OCI-LY1 (cell line): ENCODE results near the gene RAB11FIP4.

ENCODE experiments used
- H2AFZ ChIP-seq: fragments of 200-600 bp; sonication (generic), shearing (Covaris generic); 2 replicates; pipeline ENCODE4 v1.6.0; 2014; ENCODE audit warnings: antibody characterized with exemption, mild to moderate bottlenecking, low read length
- H3F3A ChIP-seq: fragments of 200-600 bp; sonication (generic), shearing (Covaris generic); 2 replicates; pipeline ENCODE4 v1.6.0; 2014; ENCODE audit warnings: mild to moderate bottlenecking, antibody characterized with exemption, low read length, moderate library complexity; ENCODE audit not compliant: insufficient read depth
- H3K27ac ChIP-seq: fragments of 200-600 bp; sonication (generic); 2 replicates; pipeline ENCODE4 v1.5.1; 2014; ENCODE audit warnings: low read length, mixed run types, mild to moderate bottlenecking, low read depth; ENCODE audit not compliant: poor library complexity, severe bottlenecking
- H3K27me3 ChIP-seq: fragments of 200-600 bp; sonication (generic); 2 replicates; pipeline ENCODE4 v1.6.0; 2014; ENCODE audit warnings: antibody characterized with exemption, mild to moderate bottlenecking, low read length, moderate library complexity; ENCODE audit not compliant: insufficient read depth
- H3K36me3 ChIP-seq: fragments of 200-600 bp; sonication (generic); 2 replicates; pipeline ENCODE4 v1.6.1; 2014; ENCODE audit warnings: mild to moderate bottlenecking, antibody characterized with exemption, low read length, moderate library complexity, mixed read lengths; ENCODE audit not compliant: insufficient read depth
- H3K4me1 ChIP-seq: fragments of 200-600 bp; sonication (generic); 2 replicates; pipeline ENCODE4 v1.5.1; 2014; ENCODE audit warnings: mild to moderate bottlenecking, low read length, moderate library complexity; ENCODE audit not compliant: insufficient read depth, severe bottlenecking
- H3K4me2 ChIP-seq: fragments of 200-600 bp; sonication (generic), shearing (Covaris generic); 2 replicates; pipeline ENCODE4 v1.6.1; 2014; ENCODE audit warnings: low read length
- H3K4me3 ChIP-seq: fragments of 200-600 bp; sonication (generic); 2 replicates; pipeline ENCODE4 v1.5.1; 2014; ENCODE audit warnings: low read length, low read depth, mild to moderate bottlenecking, mixed read lengths; ENCODE audit not compliant: poor library complexity, severe bottlenecking
- H3K79me2 ChIP-seq: fragments of 200-600 bp; shearing (Covaris generic); 2 replicates; pipeline ENCODE4 v1.6.1; 2016; ENCODE audit warnings: mixed run types, low read length, mixed read lengths; ENCODE audit not compliant: insufficient read depth
- H3K9ac ChIP-seq: fragments of 200-600 bp; sonication (generic), shearing (Covaris generic); 2 replicates; pipeline ENCODE4 v1.6.1; 2014; ENCODE audit warnings: mild to moderate bottlenecking, low read length, mixed read lengths
- H3K9me2 ChIP-seq: fragments of 200-600 bp; sonication (generic), shearing (Covaris generic); 2 replicates; pipeline ENCODE4 v1.6.1; 2014; ENCODE audit warnings: low read depth, mild to moderate bottlenecking, low read length, mixed read lengths
- H3K9me3 ChIP-seq: fragments of 200-600 bp; shearing (Covaris generic); 2 replicates; pipeline ENCODE4 v1.6.1; 2014; ENCODE audit warnings: low read length, mixed read lengths
- H4K20me1 ChIP-seq: fragments of 200-600 bp; sonication (generic), shearing (Covaris generic); 2 replicates; pipeline ENCODE4 v1.6.0; 2016; ENCODE audit warnings: mild to moderate bottlenecking, low read length; ENCODE audit not compliant: insufficient read depth
- CTCF ChIP-seq: fragments of 200-600 bp; sonication (generic), shearing (Covaris generic); IDR thresholded peaks from 2 replicates; pipeline ENCODE4 v1.5.1; 2017; ENCODE audit warnings: mild to moderate bottlenecking, antibody characterized with exemption, low read length, moderate library complexity, mixed read lengths
- EZH2 ChIP-seq: fragments of 200-600 bp; sonication (generic), shearing (Covaris generic); IDR thresholded peaks from 2 replicates; pipeline ENCODE4 v1.8.0; 2017; ENCODE audit warnings: borderline replicate concordance, mixed run types, mild to moderate bottlenecking, antibody characterized with exemption, low read length, moderate library complexity, mixed read lengths

Gene RAB11FIP4

GRCh38 chr17:31533546-31534155, 142.2 kb downstream of the RAB11FIP4 start:
- H3K36me3 ChIP-seq = peaks cover 4% of the 10 kb centered on the region; the same call in 1 of the 2 replicates
- H3K9me2 ChIP-seq = no peaks in the 10 kb centered on the region
- no peak overlapping the region; the same call in 1 of the 2 replicates for H3K9ac ChIP-seq
- H2AFZ ChIP-seq = no peak overlapping the region
- no peaks in the 10 kb centered on the region for H3K9me3 ChIP-seq
- no peaks in the 10 kb centered on the region for H4K20me1 ChIP-seq
- H3K4me1 ChIP-seq = peaks cover 54% of the 10 kb centered on the region
- H3K27me3 ChIP-seq = no peaks in the 10 kb centered on the region
- H3K79me2 ChIP-seq = no peaks in the 10 kb centered on the region
- H3F3A ChIP-seq = no peaks in the 10 kb centered on the region
- H3K4me2 ChIP-seq = no peak overlapping the region
- H3K27ac ChIP-seq = peak overlapping the region; percentile 94
- H3K4me3 ChIP-seq = no peak overlapping the region
- TF ChIP-seq CTCF (peak; percentile 69), EZH2 (no peak)

- H4K20me1 ChIP-seq = no peaks in the 10 kb centered on the region
- no peak overlapping the region for H3K4me3 ChIP-seq
- peak overlapping the region; percentile 0; the same call in 1 of the 2 replicates for H3K4me2 ChIP-seq
- H2AFZ ChIP-seq = no peak overlapping the region
- no peaks in the 10 kb centered on the region for H3K9me3 ChIP-seq
- H3F3A ChIP-seq = no peaks in the 10 kb centered on the region; the same call in 1 of the 2 replicates
- TF ChIP-seq EZH2 (no peak), CTCF (no peak)
- H3K79me2 ChIP-seq = no peaks in the 10 kb centered on the region
- peak overlapping the region; percentile 0; the same call in 1 of the 2 replicates for H3K9ac ChIP-seq
- peaks cover 4% of the 10 kb centered on the region; the same call in 1 of the 2 replicates for H3K36me3 ChIP-seq
- H3K27ac ChIP-seq = peak overlapping the region; percentile 94
- H3K9me2 ChIP-seq = no peaks in the 10 kb centered on the region
- peaks cover 54% of the 10 kb centered on the region for H3K4me1 ChIP-seq
- no peaks in the 10 kb centered on the region for H3K27me3 ChIP-seq
Measured at GRCh38 chr17:31534223-31534888, 142.9 kb downstream of the RAB11FIP4 start.

GRCh38 chr17:31535581-31535981, 144.1 kb downstream of the RAB11FIP4 start:
- Histone ChIP-seq H3K36me3 (peaks cover 4% of the 10 kb centered on the region; the same call in 1 of the 2 replicates), H4K20me1 (no peaks in the 10 kb centered on the region), H3K9me3 (no peaks in the 10 kb centered on the region), H3K9ac (peak overlapping the region; percentile 39; the same call in 1 of the 2 replicates), H3K79me2 (no peaks in the 10 kb centered on the region), H2AFZ (no peak overlapping the region), H3K9me2 (no peaks in the 10 kb centered on the region), H3K27me3 (no peaks in the 10 kb centered on the region), H3F3A (no peaks in the 10 kb centered on the region; the same call in 1 of the 2 replicates), H3K4me1 (peaks cover 61% of the 10 kb centered on the region), H3K4me2 (peak overlapping the region; percentile 59), H3K27ac (peak overlapping the region; percentile 94), H3K4me3 (peak overlapping the region; percentile 28)
- TF ChIP-seq CTCF = no peak
- no peak for TF ChIP-seq EZH2
